K562 (cell line): ENCODE measurements around the gene MAB21L3. TPM values are rescaled to one million over a fixed set of nuclear protein-coding genes. Genes with fewer than 3 reads are reported as not detected.

Experiments
- CEBPB ChIP-seq: fragments of 450-650 bp; IDR thresholded peaks from 2 replicates; pipeline ENCODE4 v1.6.1; 2016; ENCODE audit warnings: missing genetic modification characterization, missing compliant biosample characterization
- MAFK ChIP-seq: IDR thresholded peaks from 2 replicates; pipeline ENCODE4 v1.6.1; 2011; ENCODE audit warnings: low read length, improper control_type of control experiment
- PTTG1 ChIP-seq: fragments of 450-650 bp; IDR thresholded peaks from 2 replicates; pipeline ENCODE4 v1.6.1; 2016; ENCODE audit warnings: low read depth, mild to moderate bottlenecking, missing genetic modification characterization, missing compliant biosample characterization
- RBM14 ChIP-seq: fragments of 200-400 bp; formaldehyde crosslinking; IDR thresholded peaks from 2 replicates; pipeline ENCODE4 v1.6.1; 2018; ENCODE audit warnings: low read depth, mild to moderate bottlenecking, low read length, moderate library complexity, borderline replicate concordance; ENCODE audit not compliant: insufficient read depth
- TCF7L2 ChIP-seq: fragments of 150-350 bp; IDR thresholded peaks from 2 replicates; pipeline ENCODE4 v1.6.1; 2016; ENCODE audit warnings: low read depth, mild to moderate bottlenecking, low read length, moderate library complexity
- ZBTB7A ChIP-seq: IDR thresholded peaks from 2 replicates; pipeline ENCODE4 v1.6.1; 2011; ENCODE audit warnings: low read depth, mild to moderate bottlenecking, low read length, moderate library complexity, borderline replicate concordance; ENCODE audit not compliant: control insufficient read depth
- ZBTB8A ChIP-seq: fragments of 450-650 bp; IDR thresholded peaks from 2 replicates; pipeline ENCODE4 v1.6.1; 2018; ENCODE audit warnings: mild to moderate bottlenecking, moderate library complexity; ENCODE audit not compliant: partially characterized antibody
- ZNF175 ChIP-seq: fragments of 200-800 bp; sonication (Bioruptor generic); IDR thresholded peaks from 2 replicates; pipeline ENCODE4 v1.6.1; 2016; ENCODE audit warnings: low read depth, mild to moderate bottlenecking, missing genetic modification characterization, missing compliant biosample characterization
- polyA plus RNA-seq, 8 experiments: library from polyadenylated mRNA; depleted of rRNA in 4 of 8; stranded (reverse) in 5 of 8; unstranded in 3 of 8; fragments of >200 nt; fragmentation: Nextera tagmentation in 2 of 8; fragmentation: Illumina TruSeq in 1 of 8; extraction: Ambion mirVana in 2 of 8; extraction: Trizol in 1 of 8; gene quantifications; 2 replicates each; pipeline versions ENCODE4 v1.2.1 to v1.2.3, GENCODE V29; 2011 to 2014; ENCODE audit warnings: inconsistent platforms in 1 of 8, missing spikeins in 1 of 8
- total RNA-seq, 7 experiments: library from RNA; depleted of rRNA in 6 of 7; stranded (reverse); fragments of >200 nt in 6 of 7; fragmentation: Illumina TruSeq in 2 of 7; extraction: Trizol in 2 of 7; gene quantifications; 2 replicates each; pipeline versions ENCODE4 v1.2.1 to v1.2.3, GENCODE V29; 2011 to 2021; ENCODE audit warnings: low replicate concordance in 1 of 7
- TF ChIP-seq, protein P1 (sequence below): fragments of 250-450 bp; sonication (Bioruptor Pico); IDR thresholded peaks from 2 replicates; pipeline ENCODE4 v1.9.0; 2021; ENCODE audit warnings: mild to moderate bottlenecking, inconsistent platforms
- TF ChIP-seq, protein P2 (sequence below): fragments of 450-650 bp; IDR thresholded peaks from 2 replicates; pipeline ENCODE4 v1.6.1; 2017; ENCODE audit warnings: antibody characterized with exemption
- TF ChIP-seq, protein P3 (sequence below), 2 experiments: fragments of 450-650 bp in 1 of 2; IDR thresholded peaks; 2 replicates each; pipeline ENCODE4 v1.6.1; 2011 to 2017; ENCODE audit warnings: low read depth in 2 of 2, antibody characterized with exemption in 1 of 2, borderline replicate concordance in 1 of 2, low read length in 1 of 2, mild to moderate bottlenecking in 1 of 2, mixed read lengths in 1 of 2; ENCODE audit not compliant: control insufficient read depth in 1 of 2
- TF ChIP-seq, protein P4 (sequence below): sonication (generic); formaldehyde crosslinking; IDR thresholded peaks from 2 replicates; pipeline ENCODE4 v1.8.1; 2022; ENCODE audit warnings: missing genetic modification reagents

The MAB21L3 gene
- total and polyA plus RNA-seq, 9 of the 15 experiments (the other 6 are each of a cell fraction or from before 2014, with no cell fraction given) = not detected

DNA sequence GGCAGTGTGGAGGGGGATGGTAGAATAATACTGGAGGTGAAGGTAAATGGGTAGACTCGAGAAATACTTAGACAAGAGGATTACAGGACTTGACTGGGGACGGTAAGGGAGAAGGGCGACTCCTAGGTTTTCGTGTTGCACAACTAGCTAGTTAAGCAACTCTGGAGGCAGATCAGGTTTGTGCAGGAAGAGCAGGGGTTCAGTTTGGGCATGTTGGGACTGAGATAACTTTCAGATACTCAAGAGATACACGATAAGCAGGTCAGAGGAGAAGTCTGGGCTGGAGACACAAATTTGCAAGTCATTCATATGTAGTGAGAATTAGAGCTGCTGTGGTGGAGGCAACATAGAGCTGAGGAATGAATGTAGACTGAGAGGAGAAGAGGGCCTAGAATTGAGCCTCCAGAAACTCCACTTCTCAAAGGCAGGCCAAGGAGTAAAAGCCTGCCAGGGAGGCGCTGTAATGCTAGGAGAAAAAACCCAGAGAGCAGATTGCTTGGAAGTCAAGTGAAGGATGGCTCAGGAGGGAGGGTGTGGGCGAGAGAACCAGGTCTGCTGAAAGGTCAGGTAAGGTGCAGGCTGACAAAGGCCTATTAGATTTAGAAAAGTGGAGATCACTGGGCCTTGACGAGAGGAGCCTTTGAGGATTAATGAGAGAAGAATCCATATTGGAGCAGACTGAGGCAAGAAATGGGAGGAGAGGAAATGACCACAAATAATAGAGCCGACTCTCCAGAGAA, 20.8 kb downstream of the MAB21L3 start (continued):
- TF ChIP-seq, protein P1, sequence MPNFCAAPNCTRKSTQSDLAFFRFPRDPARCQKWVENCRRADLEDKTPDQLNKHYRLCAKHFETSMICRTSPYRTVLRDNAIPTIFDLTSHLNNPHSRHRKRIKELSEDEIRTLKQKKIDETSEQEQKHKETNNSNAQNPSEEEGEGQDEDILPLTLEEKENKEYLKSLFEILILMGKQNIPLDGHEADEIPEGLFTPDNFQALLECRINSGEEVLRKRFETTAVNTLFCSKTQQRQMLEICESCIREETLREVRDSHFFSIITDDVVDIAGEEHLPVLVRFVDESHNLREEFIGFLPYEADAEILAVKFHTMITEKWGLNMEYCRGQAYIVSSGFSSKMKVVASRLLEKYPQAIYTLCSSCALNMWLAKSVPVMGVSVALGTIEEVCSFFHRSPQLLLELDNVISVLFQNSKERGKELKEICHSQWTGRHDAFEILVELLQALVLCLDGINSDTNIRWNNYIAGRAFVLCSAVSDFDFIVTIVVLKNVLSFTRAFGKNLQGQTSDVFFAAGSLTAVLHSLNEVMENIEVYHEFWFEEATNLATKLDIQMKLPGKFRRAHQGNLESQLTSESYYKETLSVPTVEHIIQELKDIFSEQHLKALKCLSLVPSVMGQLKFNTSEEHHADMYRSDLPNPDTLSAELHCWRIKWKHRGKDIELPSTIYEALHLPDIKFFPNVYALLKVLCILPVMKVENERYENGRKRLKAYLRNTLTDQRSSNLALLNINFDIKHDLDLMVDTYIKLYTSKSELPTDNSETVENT (CRISPR knock-in tag) = no peak
- no peak for TF ChIP-seq ZBTB7A
- TF ChIP-seq ZBTB8A = no peak
- TF ChIP-seq, protein P2, sequence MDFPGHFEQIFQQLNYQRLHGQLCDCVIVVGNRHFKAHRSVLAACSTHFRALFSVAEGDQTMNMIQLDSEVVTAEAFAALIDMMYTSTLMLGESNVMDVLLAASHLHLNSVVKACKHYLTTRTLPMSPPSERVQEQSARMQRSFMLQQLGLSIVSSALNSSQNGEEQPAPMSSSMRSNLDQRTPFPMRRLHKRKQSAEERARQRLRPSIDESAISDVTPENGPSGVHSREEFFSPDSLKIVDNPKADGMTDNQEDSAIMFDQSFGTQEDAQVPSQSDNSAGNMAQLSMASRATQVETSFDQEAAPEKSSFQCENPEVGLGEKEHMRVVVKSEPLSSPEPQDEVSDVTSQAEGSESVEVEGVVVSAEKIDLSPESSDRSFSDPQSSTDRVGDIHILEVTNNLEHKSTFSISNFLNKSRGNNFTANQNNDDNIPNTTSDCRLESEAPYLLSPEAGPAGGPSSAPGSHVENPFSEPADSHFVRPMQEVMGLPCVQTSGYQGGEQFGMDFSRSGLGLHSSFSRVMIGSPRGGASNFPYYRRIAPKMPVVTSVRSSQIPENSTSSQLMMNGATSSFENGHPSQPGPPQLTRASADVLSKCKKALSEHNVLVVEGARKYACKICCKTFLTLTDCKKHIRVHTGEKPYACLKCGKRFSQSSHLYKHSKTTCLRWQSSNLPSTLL = no peak
- TF ChIP-seq, protein P3, sequence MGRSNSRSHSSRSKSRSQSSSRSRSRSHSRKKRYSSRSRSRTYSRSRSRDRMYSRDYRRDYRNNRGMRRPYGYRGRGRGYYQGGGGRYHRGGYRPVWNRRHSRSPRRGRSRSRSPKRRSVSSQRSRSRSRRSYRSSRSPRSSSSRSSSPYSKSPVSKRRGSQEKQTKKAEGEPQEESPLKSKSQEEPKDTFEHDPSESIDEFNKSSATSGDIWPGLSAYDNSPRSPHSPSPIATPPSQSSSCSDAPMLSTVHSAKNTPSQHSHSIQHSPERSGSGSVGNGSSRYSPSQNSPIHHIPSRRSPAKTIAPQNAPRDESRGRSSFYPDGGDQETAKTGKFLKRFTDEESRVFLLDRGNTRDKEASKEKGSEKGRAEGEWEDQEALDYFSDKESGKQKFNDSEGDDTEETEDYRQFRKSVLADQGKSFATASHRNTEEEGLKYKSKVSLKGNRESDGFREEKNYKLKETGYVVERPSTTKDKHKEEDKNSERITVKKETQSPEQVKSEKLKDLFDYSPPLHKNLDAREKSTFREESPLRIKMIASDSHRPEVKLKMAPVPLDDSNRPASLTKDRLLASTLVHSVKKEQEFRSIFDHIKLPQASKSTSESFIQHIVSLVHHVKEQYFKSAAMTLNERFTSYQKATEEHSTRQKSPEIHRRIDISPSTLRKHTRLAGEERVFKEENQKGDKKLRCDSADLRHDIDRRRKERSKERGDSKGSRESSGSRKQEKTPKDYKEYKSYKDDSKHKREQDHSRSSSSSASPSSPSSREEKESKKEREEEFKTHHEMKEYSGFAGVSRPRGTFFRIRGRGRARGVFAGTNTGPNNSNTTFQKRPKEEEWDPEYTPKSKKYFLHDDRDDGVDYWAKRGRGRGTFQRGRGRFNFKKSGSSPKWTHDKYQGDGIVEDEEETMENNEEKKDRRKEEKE (IDR thresholded peaks at IDR 0.05; ENCODE audit: borderline replicate concordance in 1 of 2, control insufficient read depth in 1 of 2, low read depth in 2 of 2, low read length in 1 of 2) = no peak
- peak; percentile 99 for TF ChIP-seq CEBPB (tag)
- TF ChIP-seq RBM14 = no peak
- no peak for TF ChIP-seq PTTG1 (tag)
- no peak for TF ChIP-seq TCF7L2
- TF ChIP-seq, protein P4, sequence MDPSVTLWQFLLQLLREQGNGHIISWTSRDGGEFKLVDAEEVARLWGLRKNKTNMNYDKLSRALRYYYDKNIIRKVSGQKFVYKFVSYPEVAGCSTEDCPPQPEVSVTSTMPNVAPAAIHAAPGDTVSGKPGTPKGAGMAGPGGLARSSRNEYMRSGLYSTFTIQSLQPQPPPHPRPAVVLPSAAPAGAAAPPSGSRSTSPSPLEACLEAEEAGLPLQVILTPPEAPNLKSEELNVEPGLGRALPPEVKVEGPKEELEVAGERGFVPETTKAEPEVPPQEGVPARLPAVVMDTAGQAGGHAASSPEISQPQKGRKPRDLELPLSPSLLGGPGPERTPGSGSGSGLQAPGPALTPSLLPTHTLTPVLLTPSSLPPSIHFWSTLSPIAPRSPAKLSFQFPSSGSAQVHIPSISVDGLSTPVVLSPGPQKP = no peak
- peak; percentile 37; the same call in 1 of the 2 replicates for TF ChIP-seq MAFK
- TF ChIP-seq ZNF175 (CRISPR knock-in tag) = no peak
